HCT116 (cell line): ENCODE results near the gene MIER2.

Experiments
- CEBPB ChIP-seq: IDR thresholded peaks from 2 replicates; pipeline ENCODE4 v1.6.1; 2012; ENCODE audit warnings: low read depth
- ELF1 ChIP-seq: IDR thresholded peaks from 2 replicates; pipeline ENCODE4 v1.6.1; 2012; ENCODE audit warnings: low read depth, borderline replicate concordance
- EZH2 ChIP-seq: fragments of 200-600 bp; sonication (generic); IDR thresholded peaks from 2 replicates; pipeline ENCODE4 v1.6.1; 2017; ENCODE audit warnings: antibody characterized with exemption, mixed run types
- EZH2phosphoT487 ChIP-seq: fragments of 200-600 bp; IDR thresholded peaks from 2 replicates; pipeline ENCODE4 v1.6.1; 2018; ENCODE audit warnings: antibody characterized with exemption, borderline replicate concordance
- POLR2A ChIP-seq: IDR thresholded peaks from 2 replicates; pipeline ENCODE4 v1.7.0; 2011; ENCODE audit warnings: borderline replicate concordance; ENCODE audit not compliant: insufficient read depth, insufficient read length; ENCODE audit errors: extremely low read depth
- POLR2AphosphoS5 ChIP-seq: IDR thresholded peaks from 2 replicates; pipeline ENCODE4 v1.6.1; 2011; ENCODE audit warnings: mild to moderate bottlenecking, low read depth, low read length, moderate library complexity
- SIN3A ChIP-seq: IDR thresholded peaks from 2 replicates; pipeline ENCODE4 v1.6.1; 2012; ENCODE audit warnings: low read depth
- TCF7L2 ChIP-seq: IDR thresholded peaks from 2 replicates; pipeline ENCODE4 v1.7.0; 2011; ENCODE audit warnings: borderline replicate concordance, inconsistent platforms; ENCODE audit not compliant: insufficient read depth, insufficient read length; ENCODE audit errors: extremely low read depth
- TF ChIP-seq, protein P1 (sequence below), 3 experiments: fragments of 200-600 bp in 1 of 3; sonication (generic) in 1 of 3; IDR thresholded peaks in 2 of 3; conservative IDR thresholded peaks in 1 of 3; 2 replicates each; pipeline ENCODE4 v1.5.1; 2012 to 2017; ENCODE audit warnings: low read depth in 2 of 3, low read length in 2 of 3, antibody characterized with exemption in 1 of 3, borderline replicate concordance in 1 of 3, control low read depth in 1 of 3, mild to moderate bottlenecking in 1 of 3, mixed read lengths in 1 of 3, mixed run types in 1 of 3, moderate library complexity in 1 of 3; ENCODE audit not compliant: insufficient read depth in 1 of 3
- TF ChIP-seq, protein P2 (sequence below): IDR thresholded peaks from 2 replicates; pipeline ENCODE4 v1.6.1; 2011; ENCODE audit warnings: mild to moderate bottlenecking, low read length, moderate library complexity; ENCODE audit not compliant: insufficient replicate concordance; ENCODE audit errors: extremely low read depth
- TF ChIP-seq, protein P3 (sequence below): IDR thresholded peaks from 2 replicates; pipeline ENCODE4 v1.6.1; 2012

DNA sequence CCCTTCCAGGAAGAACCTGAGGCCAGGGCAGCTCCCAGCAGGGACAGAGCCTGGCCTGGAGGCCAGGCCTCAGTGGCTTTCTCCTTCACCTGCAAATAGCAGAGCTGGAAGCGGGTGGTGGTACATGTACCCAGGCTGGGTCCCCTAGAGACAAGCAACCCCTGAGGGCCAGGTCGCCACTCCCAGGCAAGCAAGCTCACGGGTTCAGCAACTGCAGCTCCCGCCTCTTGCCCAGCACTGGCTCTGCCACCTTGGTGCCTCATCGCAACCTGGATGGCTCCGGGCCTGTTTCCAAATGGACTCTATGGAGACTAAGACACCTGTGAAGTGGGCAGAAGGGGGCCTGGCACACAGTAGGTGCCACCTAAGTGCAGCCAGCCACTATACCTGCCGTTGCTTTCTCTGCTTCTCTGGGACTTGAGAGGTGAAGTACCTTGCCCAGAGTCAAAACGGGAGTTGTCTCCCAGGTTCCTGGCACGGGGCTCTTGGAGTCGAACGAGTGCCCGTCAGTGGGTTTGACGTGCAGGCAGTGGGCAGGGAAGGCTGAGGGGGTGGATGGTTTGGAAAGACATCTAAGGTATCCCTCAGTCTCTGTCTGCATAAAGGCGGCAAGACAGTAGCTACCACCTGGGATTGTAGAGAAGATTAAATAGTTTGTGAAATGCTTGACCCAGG, 51.0 kb downstream of the MIER2 start:
- TF ChIP-seq POLR2AphosphoS5 (no peak), EZH2phosphoT487 (no peak), SIN3A (no peak), CEBPB (no peak), EZH2 (no peak), TCF7L2 (no peak), POLR2A (no peak), ELF1 (no peak)
- TF ChIP-seq, protein P1, sequence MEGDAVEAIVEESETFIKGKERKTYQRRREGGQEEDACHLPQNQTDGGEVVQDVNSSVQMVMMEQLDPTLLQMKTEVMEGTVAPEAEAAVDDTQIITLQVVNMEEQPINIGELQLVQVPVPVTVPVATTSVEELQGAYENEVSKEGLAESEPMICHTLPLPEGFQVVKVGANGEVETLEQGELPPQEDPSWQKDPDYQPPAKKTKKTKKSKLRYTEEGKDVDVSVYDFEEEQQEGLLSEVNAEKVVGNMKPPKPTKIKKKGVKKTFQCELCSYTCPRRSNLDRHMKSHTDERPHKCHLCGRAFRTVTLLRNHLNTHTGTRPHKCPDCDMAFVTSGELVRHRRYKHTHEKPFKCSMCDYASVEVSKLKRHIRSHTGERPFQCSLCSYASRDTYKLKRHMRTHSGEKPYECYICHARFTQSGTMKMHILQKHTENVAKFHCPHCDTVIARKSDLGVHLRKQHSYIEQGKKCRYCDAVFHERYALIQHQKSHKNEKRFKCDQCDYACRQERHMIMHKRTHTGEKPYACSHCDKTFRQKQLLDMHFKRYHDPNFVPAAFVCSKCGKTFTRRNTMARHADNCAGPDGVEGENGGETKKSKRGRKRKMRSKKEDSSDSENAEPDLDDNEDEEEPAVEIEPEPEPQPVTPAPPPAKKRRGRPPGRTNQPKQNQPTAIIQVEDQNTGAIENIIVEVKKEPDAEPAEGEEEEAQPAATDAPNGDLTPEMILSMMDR (IDR thresholded peaks at IDR 0.05 in 2 of 3, conservative IDR thresholded peaks at IDR 0.05 in 1 of 3; ENCODE audit: borderline replicate concordance in 1 of 3, insufficient read depth in 1 of 3, low read depth in 2 of 3, low read length in 2 of 3): no peak
- TF ChIP-seq, protein P2, sequence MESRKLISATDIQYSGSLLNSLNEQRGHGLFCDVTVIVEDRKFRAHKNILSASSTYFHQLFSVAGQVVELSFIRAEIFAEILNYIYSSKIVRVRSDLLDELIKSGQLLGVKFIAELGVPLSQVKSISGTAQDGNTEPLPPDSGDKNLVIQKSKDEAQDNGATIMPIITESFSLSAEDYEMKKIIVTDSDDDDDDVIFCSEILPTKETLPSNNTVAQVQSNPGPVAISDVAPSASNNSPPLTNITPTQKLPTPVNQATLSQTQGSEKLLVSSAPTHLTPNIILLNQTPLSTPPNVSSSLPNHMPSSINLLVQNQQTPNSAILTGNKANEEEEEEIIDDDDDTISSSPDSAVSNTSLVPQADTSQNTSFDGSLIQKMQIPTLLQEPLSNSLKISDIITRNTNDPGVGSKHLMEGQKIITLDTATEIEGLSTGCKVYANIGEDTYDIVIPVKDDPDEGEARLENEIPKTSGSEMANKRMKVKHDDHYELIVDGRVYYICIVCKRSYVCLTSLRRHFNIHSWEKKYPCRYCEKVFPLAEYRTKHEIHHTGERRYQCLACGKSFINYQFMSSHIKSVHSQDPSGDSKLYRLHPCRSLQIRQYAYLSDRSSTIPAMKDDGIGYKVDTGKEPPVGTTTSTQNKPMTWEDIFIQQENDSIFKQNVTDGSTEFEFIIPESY: no peak
- TF ChIP-seq, protein P3, sequence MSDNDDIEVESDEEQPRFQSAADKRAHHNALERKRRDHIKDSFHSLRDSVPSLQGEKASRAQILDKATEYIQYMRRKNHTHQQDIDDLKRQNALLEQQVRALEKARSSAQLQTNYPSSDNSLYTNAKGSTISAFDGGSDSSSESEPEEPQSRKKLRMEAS: no peak
